Panc1 (cell line): ENCODE data around the gene FIG4. TPM values are rescaled to one million over a fixed set of nuclear protein-coding genes. Genes with fewer than 3 reads are reported as not detected.
A peak's percentile ranks its signal among the peaks of the same experiment; 100 is the strongest.

Source experiments
- ATAC-seq: fragments of 200-7000 bp; cut with Tn5 transposase; 2 replicates; pipeline ENCODE4 v1.9.1; 2020; ENCODE audit warnings: mild to moderate bottlenecking, moderate library complexity
- BruUV-seq: library from RNA; stranded (reverse); fragments of 400-500 nt; replicated peaks from 2 replicates; lab custom pipeline; 2021; lab: Mats Ljungman, UMichigan
- CTCF ChIA-PET: fragments of 300-600 bp; sonication (Branson Sonifier 250); formaldehyde crosslinking; loops from one replicate; lab custom pipeline; 2022; ENCODE audit warnings: antibody characterized with exemption; lab: Charles Lee
- POLR2A ChIA-PET: fragments of 300-600 bp; sonication (Branson Sonifier 250); formaldehyde crosslinking; loops from one replicate; lab custom pipeline; 2022; ENCODE audit warnings: antibody characterized with exemption; lab: Charles Lee
- DNase-seq: peaks from one replicate; pipeline ENCODE4 v3.0.0-alpha.2; 2010; ENCODE audit warnings: low read depth, low spot score
- H3K27ac ChIP-seq: 2 replicates; pipeline ENCODE4 v1.5.1; 2011; ENCODE audit warnings: mild to moderate bottlenecking, low read length, inconsistent platforms
- H3K27me3 ChIP-seq: fragments of 200-500 bp; sonication (Bioruptor generic); 2 replicates; pipeline ENCODE4 v1.6.0; 2014; ENCODE audit warnings: low read length, inconsistent platforms; ENCODE audit not compliant: control insufficient read depth, insufficient read depth
- H3K36me3 ChIP-seq: fragments of 200-500 bp; sonication (Bioruptor generic); 2 replicates; pipeline ENCODE4 v1.5.1; 2014; ENCODE audit warnings: inconsistent platforms, mild to moderate bottlenecking, low read length, moderate library complexity; ENCODE audit not compliant: control insufficient read depth, insufficient read depth
- H3K4me1 ChIP-seq: 2 replicates; pipeline ENCODE4 v1.5.1; 2011; ENCODE audit warnings: inconsistent platforms, mild to moderate bottlenecking, low read length, moderate library complexity; ENCODE audit not compliant: control insufficient read depth, insufficient read depth
- H3K4me3 ChIP-seq, 2 experiments: 2 replicates each; pipeline ENCODE4 v1.5.1; 2011 to 2012; ENCODE audit warnings: low read depth in 2 of 2, low read length in 2 of 2, mild to moderate bottlenecking in 2 of 2, inconsistent platforms in 1 of 2, moderate library complexity in 1 of 2
- H3K9me3 ChIP-seq: fragments of 200-500 bp; sonication (Bioruptor generic); 2 replicates; pipeline ENCODE4 v1.5.1; 2014; ENCODE audit warnings: low read depth, mild to moderate bottlenecking, inconsistent platforms, low read length, moderate library complexity; ENCODE audit not compliant: control insufficient read depth, insufficient read depth
- POLR2AphosphoS5 ChIP-seq: IDR thresholded peaks from 2 replicates; pipeline ENCODE4 v1.6.1; 2012; ENCODE audit warnings: mild to moderate bottlenecking, low read depth, low read length, moderate library complexity
- REST ChIP-seq, 2 experiments: IDR thresholded peaks; 2 replicates each; pipeline ENCODE4 v1.6.1; 2011 to 2012; ENCODE audit warnings: low read depth in 2 of 2, control low read depth in 1 of 2, low read length in 1 of 2, mild to moderate bottlenecking in 1 of 2, moderate library complexity in 1 of 2; ENCODE audit not compliant: insufficient read depth in 1 of 2
- SIN3A ChIP-seq: IDR thresholded peaks from 2 replicates; pipeline ENCODE4 v1.6.1; 2012; ENCODE audit warnings: low read depth, mild to moderate bottlenecking, low read length, moderate library complexity, borderline replicate concordance; ENCODE audit not compliant: insufficient read depth
- TCF7L2 ChIP-seq: IDR thresholded peaks from 2 replicates; pipeline ENCODE4 v1.6.1; 2011; ENCODE audit warnings: mild to moderate bottlenecking, low read depth, low read length, inconsistent platforms
- in situ Hi-C: cut with HindIII; loops from 2 replicates; pipeline ENCODE4 v1.10.0; 2016; ENCODE audit warnings: low sequenced_read_pairs, low pct_unique_long_range_greater_than_20kb
- intact Hi-C: fragments of 100-400 bp; cut with micrococcal nuclease; formaldehyde crosslinking; loops from one replicate; pipeline ENCODE4 v1.10.0; 2022; ENCODE audit not compliant: unreplicated experiment
- total RNA-seq: library from RNA; stranded (reverse); gene quantifications from one replicate; pipeline ENCODE4 v1.2.1, GENCODE V29; 2021; ENCODE audit not compliant: unreplicated experiment
- TF ChIP-seq, protein P1 (sequence below): fragments of 450-650 bp; IDR thresholded peaks from 2 replicates; pipeline ENCODE4 v1.5.1; 2017; ENCODE audit warnings: mild to moderate bottlenecking

Gene FIG4
- total RNA-seq, 1 experiment from 2014 or later = 19.0 TPM

DNA sequence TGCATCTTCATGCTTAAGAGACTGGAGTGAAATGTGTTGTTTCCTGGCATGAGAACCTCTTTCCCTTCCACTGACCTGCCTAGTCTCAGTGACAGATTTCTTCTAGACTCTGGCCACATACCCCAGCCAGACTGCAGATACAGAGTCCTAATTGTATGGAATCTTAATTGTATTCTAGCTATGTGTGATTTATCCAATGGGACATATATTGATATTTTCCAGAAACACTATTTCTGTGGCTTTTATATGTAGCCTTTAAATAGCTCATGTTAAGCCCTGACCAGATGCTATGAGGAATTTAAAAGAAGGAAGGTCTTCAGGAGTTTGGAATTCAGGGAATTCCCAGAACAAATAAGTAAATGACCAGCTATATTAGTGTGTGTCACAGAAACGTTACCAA lies 99.0 kb downstream of the FIG4 start:
- no peak overlapping the region for H3K27ac ChIP-seq
- in situ Hi-C loops (no loop called here), intact Hi-C loops (no loop called here)
- H3K4me3 ChIP-seq = no peak overlapping the region
- BruUV-seq = no TSS peak
- peak; percentile 40; the same call in 1 of the 2 replicates for ATAC-seq
- no peaks in the 10 kb centered on the region for H3K36me3 ChIP-seq
- ChIA-PET CTCF (interaction anchor here (1.2 kb wide), 1 partner anchor 250 kb away, joined by 14 read pairs; no protein-coding TSS in a partner anchor), POLR2A (no interaction called here)
- no peak for DNase-seq
- no peaks in the 10 kb centered on the region for H3K27me3 ChIP-seq
- H3K9me3 ChIP-seq = no peaks in the 10 kb centered on the region
- TF ChIP-seq POLR2AphosphoS5 (no peak), SIN3A (no peak), TCF7L2 (no peak), REST (IDR thresholded peaks at IDR 0.05; ENCODE audit: insufficient read depth in 1 of 2, low read depth in 2 of 2, low read length in 1 of 2) (no peak)
- TF ChIP-seq, protein P1, sequence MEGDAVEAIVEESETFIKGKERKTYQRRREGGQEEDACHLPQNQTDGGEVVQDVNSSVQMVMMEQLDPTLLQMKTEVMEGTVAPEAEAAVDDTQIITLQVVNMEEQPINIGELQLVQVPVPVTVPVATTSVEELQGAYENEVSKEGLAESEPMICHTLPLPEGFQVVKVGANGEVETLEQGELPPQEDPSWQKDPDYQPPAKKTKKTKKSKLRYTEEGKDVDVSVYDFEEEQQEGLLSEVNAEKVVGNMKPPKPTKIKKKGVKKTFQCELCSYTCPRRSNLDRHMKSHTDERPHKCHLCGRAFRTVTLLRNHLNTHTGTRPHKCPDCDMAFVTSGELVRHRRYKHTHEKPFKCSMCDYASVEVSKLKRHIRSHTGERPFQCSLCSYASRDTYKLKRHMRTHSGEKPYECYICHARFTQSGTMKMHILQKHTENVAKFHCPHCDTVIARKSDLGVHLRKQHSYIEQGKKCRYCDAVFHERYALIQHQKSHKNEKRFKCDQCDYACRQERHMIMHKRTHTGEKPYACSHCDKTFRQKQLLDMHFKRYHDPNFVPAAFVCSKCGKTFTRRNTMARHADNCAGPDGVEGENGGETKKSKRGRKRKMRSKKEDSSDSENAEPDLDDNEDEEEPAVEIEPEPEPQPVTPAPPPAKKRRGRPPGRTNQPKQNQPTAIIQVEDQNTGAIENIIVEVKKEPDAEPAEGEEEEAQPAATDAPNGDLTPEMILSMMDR = no peak
- 0 out of 2 replicates have a peak, but pooled peaks cover 3% of the 10 kb centered on the region for H3K4me1 ChIP-seq

DNA sequence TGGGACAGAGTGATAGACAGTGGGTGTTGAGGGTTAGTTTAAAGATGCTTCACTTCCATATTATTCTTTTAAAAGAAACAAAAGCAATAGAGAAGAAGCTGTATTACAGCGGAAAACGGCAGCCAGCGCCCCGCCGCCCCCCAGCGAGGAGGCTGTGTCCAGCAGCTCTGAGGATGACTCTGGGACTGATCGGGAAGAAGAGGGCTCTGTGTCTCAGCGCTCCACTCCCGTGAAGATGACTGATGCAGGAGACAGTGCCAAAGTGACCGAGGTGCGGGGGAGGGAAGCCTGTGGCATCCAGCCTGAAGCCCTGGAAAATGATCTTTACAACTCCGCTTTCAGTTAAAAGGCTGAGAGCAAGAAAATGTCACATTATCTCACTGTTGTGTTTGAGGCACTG lies 100.2 kb downstream of the FIG4 start:
- Histone ChIP-seq H3K27me3 (no peaks in the 10 kb centered on the region), H3K36me3 (no peaks in the 10 kb centered on the region), H3K27ac (no peak overlapping the region), H3K4me3 (no peak overlapping the region), H3K4me1 (0 out of 2 replicates have a peak, but pooled peaks cover 3% of the 10 kb centered on the region), H3K9me3 (no peaks in the 10 kb centered on the region)
- ChIA-PET POLR2A (no interaction called here), CTCF (no interaction called here)
- in situ Hi-C loops (no loop called here), intact Hi-C loops (no loop called here)
- BruUV-seq = no TSS peak
- TF ChIP-seq REST (IDR thresholded peaks at IDR 0.05; ENCODE audit: insufficient read depth in 1 of 2, low read depth in 2 of 2, low read length in 1 of 2) = no peak
- TF ChIP-seq TCF7L2 = no peak
- no peak for TF ChIP-seq SIN3A
- TF ChIP-seq, protein P1 = no peak
- no peak for TF ChIP-seq POLR2AphosphoS5
- DNase-seq = no peak
- ATAC-seq = no peak
